Panc1 (cell line): ENCODE data around the gene CKAP4. TPM values are rescaled to one million over a fixed set of nuclear protein-coding genes. Genes with fewer than 3 reads are reported as not detected.

Experiments
- ATAC-seq: fragments of 200-7000 bp; cut with Tn5 transposase; 2 replicates; pipeline ENCODE4 v1.9.1; 2020; ENCODE audit warnings: mild to moderate bottlenecking, moderate library complexity
- BruUV-seq: library from RNA; stranded (reverse); fragments of 400-500 nt; replicated peaks from 2 replicates; lab custom pipeline; 2021; lab: Mats Ljungman, UMichigan
- CTCF ChIA-PET: fragments of 300-600 bp; sonication (Branson Sonifier 250); formaldehyde crosslinking; loops from one replicate; lab custom pipeline; 2022; ENCODE audit warnings: antibody characterized with exemption; lab: Charles Lee
- POLR2A ChIA-PET: fragments of 300-600 bp; sonication (Branson Sonifier 250); formaldehyde crosslinking; loops from one replicate; lab custom pipeline; 2022; ENCODE audit warnings: antibody characterized with exemption; lab: Charles Lee
- DNase-seq: peaks from one replicate; pipeline ENCODE4 v3.0.0-alpha.2; 2010; ENCODE audit warnings: low read depth, low spot score
- H3K27ac ChIP-seq: 2 replicates; pipeline ENCODE4 v1.5.1; 2011; ENCODE audit warnings: mild to moderate bottlenecking, low read length, inconsistent platforms
- H3K27me3 ChIP-seq: fragments of 200-500 bp; sonication (Bioruptor generic); 2 replicates; pipeline ENCODE4 v1.6.0; 2014; ENCODE audit warnings: low read length, inconsistent platforms; ENCODE audit not compliant: control insufficient read depth, insufficient read depth
- H3K36me3 ChIP-seq: fragments of 200-500 bp; sonication (Bioruptor generic); 2 replicates; pipeline ENCODE4 v1.5.1; 2014; ENCODE audit warnings: inconsistent platforms, mild to moderate bottlenecking, low read length, moderate library complexity; ENCODE audit not compliant: control insufficient read depth, insufficient read depth
- H3K4me1 ChIP-seq: 2 replicates; pipeline ENCODE4 v1.5.1; 2011; ENCODE audit warnings: inconsistent platforms, mild to moderate bottlenecking, low read length, moderate library complexity; ENCODE audit not compliant: control insufficient read depth, insufficient read depth
- H3K4me3 ChIP-seq, 2 experiments: 2 replicates each; pipeline ENCODE4 v1.5.1; 2011 to 2012; ENCODE audit warnings: low read depth in 2 of 2, low read length in 2 of 2, mild to moderate bottlenecking in 2 of 2, inconsistent platforms in 1 of 2, moderate library complexity in 1 of 2
- H3K9me3 ChIP-seq: fragments of 200-500 bp; sonication (Bioruptor generic); 2 replicates; pipeline ENCODE4 v1.5.1; 2014; ENCODE audit warnings: low read depth, mild to moderate bottlenecking, inconsistent platforms, low read length, moderate library complexity; ENCODE audit not compliant: control insufficient read depth, insufficient read depth
- CTCF ChIP-seq: fragments of 450-650 bp; IDR thresholded peaks from 2 replicates; pipeline ENCODE4 v1.5.1; 2017; ENCODE audit warnings: mild to moderate bottlenecking
- POLR2AphosphoS5 ChIP-seq: IDR thresholded peaks from 2 replicates; pipeline ENCODE4 v1.6.1; 2012; ENCODE audit warnings: mild to moderate bottlenecking, low read depth, low read length, moderate library complexity
- SIN3A ChIP-seq: IDR thresholded peaks from 2 replicates; pipeline ENCODE4 v1.6.1; 2012; ENCODE audit warnings: low read depth, mild to moderate bottlenecking, low read length, moderate library complexity, borderline replicate concordance; ENCODE audit not compliant: insufficient read depth
- TCF7L2 ChIP-seq: IDR thresholded peaks from 2 replicates; pipeline ENCODE4 v1.6.1; 2011; ENCODE audit warnings: mild to moderate bottlenecking, low read depth, low read length, inconsistent platforms
- in situ Hi-C: cut with HindIII; loops from 2 replicates; pipeline ENCODE4 v1.10.0; 2016; ENCODE audit warnings: low sequenced_read_pairs, low pct_unique_long_range_greater_than_20kb
- intact Hi-C: fragments of 100-400 bp; cut with micrococcal nuclease; formaldehyde crosslinking; loops from one replicate; pipeline ENCODE4 v1.10.0; 2022; ENCODE audit not compliant: unreplicated experiment
- total RNA-seq: library from RNA; stranded (reverse); gene quantifications from one replicate; pipeline ENCODE4 v1.2.1, GENCODE V29; 2021; ENCODE audit not compliant: unreplicated experiment
- TF ChIP-seq, protein P1 (sequence below), 2 experiments: IDR thresholded peaks; 2 replicates each; pipeline ENCODE4 v1.6.1; 2011 to 2012; ENCODE audit warnings: low read depth in 2 of 2, control low read depth in 1 of 2, low read length in 1 of 2, mild to moderate bottlenecking in 1 of 2, moderate library complexity in 1 of 2; ENCODE audit not compliant: insufficient read depth in 1 of 2

CKAP4 gene
- total RNA-seq, 1 experiment from 2014 or later, result 95.9 TPM

GRCh38 chr12:106248846-106249371 is 1.1 kb upstream of the CKAP4 start (continued):
- TF ChIP-seq CTCF, result no peak

DNA sequence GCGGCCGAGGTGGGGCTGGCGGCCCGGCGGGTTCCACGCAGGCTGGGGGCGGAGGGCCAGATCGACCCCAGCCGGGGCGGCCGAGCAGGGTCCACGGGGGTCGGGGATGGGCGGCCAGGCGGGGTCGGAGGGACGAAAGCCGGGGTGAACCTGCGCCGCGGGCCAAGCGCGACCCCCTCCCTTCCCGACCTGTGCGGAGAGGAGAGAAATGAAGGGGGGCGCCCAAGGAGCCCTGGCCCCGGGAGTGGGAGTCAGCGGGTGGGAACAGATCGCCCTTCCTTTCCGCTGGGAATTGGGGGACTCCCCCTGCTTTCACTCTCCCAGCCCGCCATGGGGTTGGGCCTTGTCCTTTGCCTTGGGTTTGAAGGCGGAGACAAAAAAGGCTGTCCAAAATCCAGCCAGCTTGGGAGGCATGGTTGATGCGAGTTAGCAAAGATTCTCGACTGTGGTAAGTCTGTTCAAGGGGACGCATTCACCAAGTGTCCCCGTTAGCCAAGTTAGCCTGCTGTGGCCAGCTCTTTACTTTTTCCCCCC is 559 bp upstream of the CKAP4 start:
- DNase-seq (no peak), ATAC-seq (peak; percentile 66)
- H3K27me3 ChIP-seq, result no peaks in the 10 kb centered on the region
- in situ Hi-C loops (no loop called here), intact Hi-C loops (loop anchor here (5.0 kb wide), 2 partner anchors 111 to 166 kb away; partner anchors contain the start of gene NUAK1)
- no peaks in the 10 kb centered on the region for H3K9me3 ChIP-seq
- no peak for TF ChIP-seq SIN3A
- no peak for TF ChIP-seq CTCF
- no peak for TF ChIP-seq POLR2AphosphoS5
- TF ChIP-seq, protein P1, sequence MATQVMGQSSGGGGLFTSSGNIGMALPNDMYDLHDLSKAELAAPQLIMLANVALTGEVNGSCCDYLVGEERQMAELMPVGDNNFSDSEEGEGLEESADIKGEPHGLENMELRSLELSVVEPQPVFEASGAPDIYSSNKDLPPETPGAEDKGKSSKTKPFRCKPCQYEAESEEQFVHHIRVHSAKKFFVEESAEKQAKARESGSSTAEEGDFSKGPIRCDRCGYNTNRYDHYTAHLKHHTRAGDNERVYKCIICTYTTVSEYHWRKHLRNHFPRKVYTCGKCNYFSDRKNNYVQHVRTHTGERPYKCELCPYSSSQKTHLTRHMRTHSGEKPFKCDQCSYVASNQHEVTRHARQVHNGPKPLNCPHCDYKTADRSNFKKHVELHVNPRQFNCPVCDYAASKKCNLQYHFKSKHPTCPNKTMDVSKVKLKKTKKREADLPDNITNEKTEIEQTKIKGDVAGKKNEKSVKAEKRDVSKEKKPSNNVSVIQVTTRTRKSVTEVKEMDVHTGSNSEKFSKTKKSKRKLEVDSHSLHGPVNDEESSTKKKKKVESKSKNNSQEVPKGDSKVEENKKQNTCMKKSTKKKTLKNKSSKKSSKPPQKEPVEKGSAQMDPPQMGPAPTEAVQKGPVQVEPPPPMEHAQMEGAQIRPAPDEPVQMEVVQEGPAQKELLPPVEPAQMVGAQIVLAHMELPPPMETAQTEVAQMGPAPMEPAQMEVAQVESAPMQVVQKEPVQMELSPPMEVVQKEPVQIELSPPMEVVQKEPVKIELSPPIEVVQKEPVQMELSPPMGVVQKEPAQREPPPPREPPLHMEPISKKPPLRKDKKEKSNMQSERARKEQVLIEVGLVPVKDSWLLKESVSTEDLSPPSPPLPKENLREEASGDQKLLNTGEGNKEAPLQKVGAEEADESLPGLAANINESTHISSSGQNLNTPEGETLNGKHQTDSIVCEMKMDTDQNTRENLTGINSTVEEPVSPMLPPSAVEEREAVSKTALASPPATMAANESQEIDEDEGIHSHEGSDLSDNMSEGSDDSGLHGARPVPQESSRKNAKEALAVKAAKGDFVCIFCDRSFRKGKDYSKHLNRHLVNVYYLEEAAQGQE (IDR thresholded peaks at IDR 0.05; ENCODE audit: insufficient read depth in 1 of 2, low read depth in 2 of 2, low read length in 1 of 2), result no peak
- no peak for TF ChIP-seq TCF7L2
- TSS peak; percentile 84 for BruUV-seq
- peak overlapping the region; percentile 57 to 63 for H3K4me3 ChIP-seq
- H3K36me3 ChIP-seq, result no peaks in the 10 kb centered on the region
- peaks cover 4% of the 10 kb centered on the region; the same call in 1 of the 2 replicates for H3K4me1 ChIP-seq
- CTCF ChIA-PET, result no interaction called here
- POLR2A ChIA-PET, result interaction anchor here (0.7 kb wide), 1 partner anchor 113 kb away, joined by 3 read pairs; no protein-coding TSS in a partner anchor
- peak overlapping the region; percentile 70 for H3K27ac ChIP-seq
